Caco-2 (cell line): ENCODE data around the gene ALOXE3. TPM values are rescaled to one million over a fixed set of nuclear protein-coding genes. Genes with fewer than 3 reads are reported as not detected.

Source experiments
- BruUV-seq: library from RNA; stranded (reverse); fragments of 400-500 nt; replicated peaks from 2 replicates; lab custom pipeline; 2021; lab: Mats Ljungman, UMichigan
- CTCF ChIA-PET: fragments of 300-600 bp; sonication (Branson Sonifier 250); formaldehyde crosslinking; loops from one replicate; lab custom pipeline; 2022; ENCODE audit warnings: antibody characterized with exemption; lab: Charles Lee
- POLR2A ChIA-PET: fragments of 300-600 bp; sonication (Branson Sonifier 250); formaldehyde crosslinking; loops from one replicate; lab custom pipeline; 2022; ENCODE audit warnings: antibody characterized with exemption; lab: Charles Lee
- DNase-seq, 2 experiments: peaks; one replicate each; pipeline versions ENCODE4 v3.0.0 to v3.0.0-alpha.2; 2020 to 2022
- H3K27me3 ChIP-seq: replicated peaks from 2 replicates; pipeline ENCODE4 v1.6.0; 2011; ENCODE audit warnings: low read length; ENCODE audit not compliant: control insufficient read depth, insufficient read depth
- H3K36me3 ChIP-seq: 2 replicates; pipeline ENCODE4 v1.5.1; 2011; ENCODE audit warnings: low read length; ENCODE audit not compliant: control insufficient read depth, insufficient read depth
- H3K4me1 ChIP-seq: fragments of 250-450 bp; sonication (Bioruptor Pico); 2 replicates; pipeline ENCODE4 v1.5.1; 2020; ENCODE audit warnings: mild to moderate bottlenecking
- H3K4me3 ChIP-seq: 2 replicates; pipeline ENCODE4 v1.5.1; 2011; ENCODE audit warnings: low read depth, mild to moderate bottlenecking, control low read depth, low read length
- H3K9me3 ChIP-seq: fragments of 250-450 bp; sonication (Bioruptor Pico); 2 replicates; pipeline ENCODE4 v1.5.1; 2020; ENCODE audit warnings: mild to moderate bottlenecking, moderate library complexity
- H3K27ac Mint-ChIP-seq: one replicate; pipeline ENCODE4 v1.8.0; 2022; ENCODE audit warnings: mixed read lengths; ENCODE audit not compliant: unreplicated experiment
- H3K27me3 Mint-ChIP-seq: one replicate; pipeline ENCODE4 v1.8.0; 2022; ENCODE audit warnings: mixed read lengths; ENCODE audit not compliant: insufficient read depth, unreplicated experiment
- H3K36me3 Mint-ChIP-seq: one replicate; pipeline ENCODE4 v1.8.0; 2022; ENCODE audit warnings: mild to moderate bottlenecking, mixed read lengths; ENCODE audit not compliant: insufficient read depth, unreplicated experiment
- H3K4me1 Mint-ChIP-seq: one replicate; pipeline ENCODE4 v1.8.0; 2022; ENCODE audit warnings: low read depth, mixed read lengths; ENCODE audit not compliant: unreplicated experiment
- H3K4me3 Mint-ChIP-seq: one replicate; pipeline ENCODE4 v1.8.0; 2022; ENCODE audit warnings: mild to moderate bottlenecking, moderate library complexity, mixed read lengths; ENCODE audit not compliant: unreplicated experiment
- H3K9me3 Mint-ChIP-seq: one replicate; pipeline ENCODE4 v1.8.0; 2022; ENCODE audit warnings: mixed read lengths; ENCODE audit not compliant: unreplicated experiment
- intact Hi-C: fragments of 100-400 bp; cut with micrococcal nuclease; formaldehyde crosslinking; loops from one replicate; pipeline ENCODE4 v1.10.0; 2022; ENCODE audit not compliant: unreplicated experiment
- total RNA-seq: library from RNA; stranded (reverse); gene quantifications from 2 replicates; pipeline ENCODE4 v1.2.3, GENCODE V29; 2022
- TF ChIP-seq, protein P1 (sequence below), 2 experiments: fragments of 200-600 bp in 1 of 2; IDR thresholded peaks; 1 replicate in 1 of 2; 2 replicates in 1 of 2; pipeline versions ENCODE4 v1.5.1 to v1.8.0; 2011 to 2022; ENCODE audit warnings: antibody characterized with exemption in 1 of 2, control low read depth in 1 of 2, inconsistent platforms in 1 of 2, low read depth in 1 of 2, low read length in 1 of 2, mild to moderate bottlenecking in 1 of 2, moderate library complexity in 1 of 2; ENCODE audit not compliant: insufficient read depth in 1 of 2, severe bottlenecking in 1 of 2, unreplicated experiment in 1 of 2

The ALOXE3 gene
- total RNA-seq, 1 experiment from 2014 or later = not detected

DNA sequence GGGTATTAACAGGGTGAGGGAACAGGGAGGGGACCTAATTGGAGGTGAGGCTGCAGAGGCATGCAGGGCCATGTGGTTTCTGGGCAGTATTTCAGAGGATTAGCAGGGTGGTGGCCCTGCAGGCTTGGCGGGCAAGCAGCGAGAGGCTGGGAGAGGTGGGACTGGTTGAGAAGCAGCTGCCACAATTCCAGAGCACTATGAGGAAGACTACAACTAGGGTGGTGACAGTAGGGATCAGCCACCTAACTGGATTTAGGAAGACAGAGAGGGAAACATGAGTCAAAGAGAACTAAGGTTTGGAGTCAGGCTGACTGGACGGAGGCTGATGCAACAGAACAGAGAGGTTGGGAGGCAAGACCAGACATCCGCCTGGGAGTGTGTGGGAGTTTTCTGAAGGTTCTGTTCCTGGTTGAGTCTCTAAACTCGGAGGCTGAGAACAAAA, 12.3 kb downstream of the ALOXE3 start:
- Mint-ChIP-seq H3K4me1 (peaks cover 6% of the 10 kb centered on the region), H3K36me3 (peaks cover 2% of the 10 kb centered on the region), H3K27ac (peak overlapping the region; percentile 76), H3K27me3 (no peaks in the 10 kb centered on the region), H3K4me3 (no peak overlapping the region), H3K9me3 (no peaks in the 10 kb centered on the region)
- no TSS peak for BruUV-seq
- H3K4me3 ChIP-seq = no peak overlapping the region
- no peaks in the 10 kb centered on the region for H3K36me3 ChIP-seq
- no peaks in the 10 kb centered on the region for H3K4me1 ChIP-seq
- no peaks in the 10 kb centered on the region for H3K27me3 ChIP-seq
- DNase-seq = no peak
- TF ChIP-seq, protein P1, sequence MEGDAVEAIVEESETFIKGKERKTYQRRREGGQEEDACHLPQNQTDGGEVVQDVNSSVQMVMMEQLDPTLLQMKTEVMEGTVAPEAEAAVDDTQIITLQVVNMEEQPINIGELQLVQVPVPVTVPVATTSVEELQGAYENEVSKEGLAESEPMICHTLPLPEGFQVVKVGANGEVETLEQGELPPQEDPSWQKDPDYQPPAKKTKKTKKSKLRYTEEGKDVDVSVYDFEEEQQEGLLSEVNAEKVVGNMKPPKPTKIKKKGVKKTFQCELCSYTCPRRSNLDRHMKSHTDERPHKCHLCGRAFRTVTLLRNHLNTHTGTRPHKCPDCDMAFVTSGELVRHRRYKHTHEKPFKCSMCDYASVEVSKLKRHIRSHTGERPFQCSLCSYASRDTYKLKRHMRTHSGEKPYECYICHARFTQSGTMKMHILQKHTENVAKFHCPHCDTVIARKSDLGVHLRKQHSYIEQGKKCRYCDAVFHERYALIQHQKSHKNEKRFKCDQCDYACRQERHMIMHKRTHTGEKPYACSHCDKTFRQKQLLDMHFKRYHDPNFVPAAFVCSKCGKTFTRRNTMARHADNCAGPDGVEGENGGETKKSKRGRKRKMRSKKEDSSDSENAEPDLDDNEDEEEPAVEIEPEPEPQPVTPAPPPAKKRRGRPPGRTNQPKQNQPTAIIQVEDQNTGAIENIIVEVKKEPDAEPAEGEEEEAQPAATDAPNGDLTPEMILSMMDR (IDR thresholded peaks at IDR 0.05; ENCODE audit: insufficient read depth in 1 of 2, low read depth in 1 of 2, low read length in 1 of 2, severe bottlenecking in 1 of 2, unreplicated experiment in 1 of 2) = no peak
- intact Hi-C loops = no loop called here
- CTCF ChIA-PET = no interaction called here
- POLR2A ChIA-PET = no interaction called here
- no peaks in the 10 kb centered on the region for H3K9me3 ChIP-seq

DNA sequence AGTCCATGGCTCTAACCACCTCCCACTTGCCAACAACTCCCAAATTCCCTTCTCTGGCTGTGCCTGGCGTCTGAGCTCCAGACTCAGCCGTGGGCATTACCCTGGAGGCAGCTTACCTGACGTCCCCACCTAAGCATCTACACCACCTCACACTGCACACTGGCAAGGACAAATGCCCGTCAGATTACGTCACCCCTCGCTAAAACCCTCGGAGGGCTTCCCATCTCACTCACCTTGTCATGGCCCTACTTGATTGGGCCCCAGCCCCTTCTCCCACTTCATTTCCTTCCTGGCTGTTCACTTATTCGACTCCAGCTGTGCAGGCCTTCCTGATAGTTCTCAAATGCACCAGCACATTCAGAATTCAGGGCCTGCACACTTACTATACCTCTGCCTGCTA, 13.4 kb downstream of the ALOXE3 start:
- ChIA-PET POLR2A (no interaction called here), CTCF (no interaction called here)
- Histone ChIP-seq H3K36me3 (no peaks in the 10 kb centered on the region), H3K4me1 (no peaks in the 10 kb centered on the region), H3K27me3 (no peaks in the 10 kb centered on the region), H3K9me3 (no peaks in the 10 kb centered on the region), H3K4me3 (no peak overlapping the region)
- BruUV-seq = no TSS peak
- Mint-ChIP-seq H3K36me3 (no peaks in the 10 kb centered on the region), H3K4me1 (peaks cover 6% of the 10 kb centered on the region), H3K27ac (no peak overlapping the region), H3K9me3 (no peaks in the 10 kb centered on the region), H3K4me3 (no peak overlapping the region), H3K27me3 (no peaks in the 10 kb centered on the region)
- DNase-seq = no peak
- intact Hi-C loops = no loop called here
- TF ChIP-seq, protein P1 (IDR thresholded peaks at IDR 0.05; ENCODE audit: insufficient read depth in 1 of 2, low read depth in 1 of 2, low read length in 1 of 2, severe bottlenecking in 1 of 2, unreplicated experiment in 1 of 2) = no peak

DNA sequence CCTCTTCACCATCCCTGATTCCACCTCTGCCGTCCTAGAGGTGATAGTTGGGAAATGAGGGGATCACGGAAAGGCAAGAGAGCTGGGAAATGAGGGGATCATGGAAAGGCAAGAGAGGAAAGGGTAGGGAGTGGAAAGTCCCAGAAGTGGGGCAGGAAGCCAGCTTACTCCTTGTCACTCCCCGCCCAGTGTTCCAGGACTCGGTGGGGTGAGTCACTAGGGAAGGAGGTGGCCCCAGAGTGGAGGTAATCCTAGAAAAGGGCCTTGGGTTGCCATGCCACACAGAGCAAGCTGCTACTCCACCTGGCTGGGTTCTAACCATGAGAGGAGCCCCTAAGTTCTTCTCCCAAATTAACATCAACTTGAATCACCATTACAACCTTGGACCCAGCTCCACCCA, 14.8 kb downstream of the ALOXE3 start:
- intact Hi-C loops = no loop called here
- ChIA-PET POLR2A (no interaction called here), CTCF (interaction anchor here (0.5 kb wide), 1 partner anchor 360 kb away, joined by 7 read pairs; no protein-coding TSS in a partner anchor)
- peaks cover 6% of the 10 kb centered on the region for H3K4me1 Mint-ChIP-seq
- no peak overlapping the region for H3K27ac Mint-ChIP-seq
- no peaks in the 10 kb centered on the region for H3K9me3 Mint-ChIP-seq
- H3K9me3 ChIP-seq = no peaks in the 10 kb centered on the region
- H3K4me3 Mint-ChIP-seq = no peak overlapping the region
- TF ChIP-seq, protein P1 (IDR thresholded peaks at IDR 0.05; ENCODE audit: insufficient read depth in 1 of 2, low read depth in 1 of 2, low read length in 1 of 2, severe bottlenecking in 1 of 2, unreplicated experiment in 1 of 2) = no peak
- DNase-seq = no peak
- H3K4me1 ChIP-seq = no peaks in the 10 kb centered on the region
- H3K27me3 ChIP-seq = no peaks in the 10 kb centered on the region
- no peaks in the 10 kb centered on the region for H3K36me3 ChIP-seq
- no peaks in the 10 kb centered on the region for H3K36me3 Mint-ChIP-seq
- H3K4me3 ChIP-seq = no peak overlapping the region
- no TSS peak for BruUV-seq
- no peaks in the 10 kb centered on the region for H3K27me3 Mint-ChIP-seq
